Aorta (tissue), 5 donors: Measurements from ENCODE around the gene MATCAP1. TPM values are rescaled to one million over a fixed set of nuclear protein-coding genes. Genes with fewer than 3 reads are reported as not detected.

Experiments
- ATAC-seq: fragments of 200-7000 bp; cut with Tn5 transposase; one replicate; pipeline ENCODE4 v1.9.1; 2022; ENCODE audit warnings: moderate library complexity; ENCODE audit not compliant: low FRiP score
- DNase-seq, 2 donors: peaks; one replicate each; pipeline ENCODE4 v3.0.0-alpha.2; 2020
- H3K27ac ChIP-seq, 2 donors: one replicate each; pipeline ENCODE4 v1.5.1; 2013; ENCODE audit warnings: low read length in 2 of 2, mild to moderate bottlenecking in 2 of 2, moderate library complexity in 2 of 2, control low read depth in 1 of 2, inconsistent platforms in 1 of 2, low read depth in 1 of 2
- H3K27me3 ChIP-seq, 2 donors: one replicate each; pipeline ENCODE4 v1.6.1; 2013; ENCODE audit warnings: control low read depth in 1 of 2, low read length in 1 of 2, mild to moderate bottlenecking in 1 of 2, moderate library complexity in 1 of 2; ENCODE audit not compliant: insufficient read depth in 2 of 2, control insufficient read depth in 1 of 2
- H3K36me3 ChIP-seq, 2 donors: one replicate each; pipeline ENCODE4 v1.6.1; 2013; ENCODE audit warnings: control low read depth in 1 of 2, low read length in 1 of 2, mild to moderate bottlenecking in 1 of 2; ENCODE audit not compliant: insufficient read depth in 2 of 2, control insufficient read depth in 1 of 2
- H3K4me1 ChIP-seq, 2 donors: one replicate each; pipeline ENCODE4 v1.6.1; 2013; ENCODE audit warnings: low read length in 2 of 2, control low read depth in 1 of 2, mild to moderate bottlenecking in 1 of 2, moderate library complexity in 1 of 2; ENCODE audit not compliant: insufficient read depth in 2 of 2, control insufficient read depth in 1 of 2
- H3K4me3 ChIP-seq, 2 donors: one replicate each; pipeline ENCODE4 v1.5.1; 2013; ENCODE audit warnings: low read length in 2 of 2, control low read depth in 1 of 2, mild to moderate bottlenecking in 1 of 2
- H3K9me3 ChIP-seq: one replicate; pipeline ENCODE4 v1.6.1; 2013; ENCODE audit warnings: mild to moderate bottlenecking, low read length; ENCODE audit not compliant: control insufficient read depth
- WGBS, 2 donors: extraction: QIAGEN DNeasy Blood & Tissue Kit; methylation state at CpG; one replicate each; pipeline ENCODE4 v1.1.7; 2013; 5-methylcytosine and 5-hydroxymethylcytosine counted together
- intact Hi-C, 2 donors: fragments of 100-400 bp; cut with DNase I; formaldehyde crosslinking; loops; one replicate each; pipeline versions ENCODE4 v1.14.2 to v1.15.0; 2022
- polyA plus RNA-seq, 2 donors: library from polyadenylated mRNA; stranded (reverse); fragments of 200-250 nt; gene quantifications; one replicate each; pipeline ENCODE4 v1.2.3, GENCODE V29; 2013
- total RNA-seq, 2 donors: library from RNA; stranded (reverse); fragmentation: NEBNext Ultra II Directional; extraction: Animal tissue kit (Norgen Biotek cat#: 25700); gene quantifications; one replicate each; pipeline ENCODE4 v1.2.1, GENCODE V29; 2021
- donor health status: healthy with polysubstance abuse.
- donor health status: Bipolar disorder and iron deficiency.
- donor health status: DM: no; HTN: no; CAD: no.
- donor health status: DM: no; HTN: no; CAD: no.
- donor health status: DM: yes; HTN: yes; CAD: no.

Gene MATCAP1
- total and polyA plus RNA-seq, 4 donors: 3.0 to 45.7 (median 25.9) TPM

DNA sequence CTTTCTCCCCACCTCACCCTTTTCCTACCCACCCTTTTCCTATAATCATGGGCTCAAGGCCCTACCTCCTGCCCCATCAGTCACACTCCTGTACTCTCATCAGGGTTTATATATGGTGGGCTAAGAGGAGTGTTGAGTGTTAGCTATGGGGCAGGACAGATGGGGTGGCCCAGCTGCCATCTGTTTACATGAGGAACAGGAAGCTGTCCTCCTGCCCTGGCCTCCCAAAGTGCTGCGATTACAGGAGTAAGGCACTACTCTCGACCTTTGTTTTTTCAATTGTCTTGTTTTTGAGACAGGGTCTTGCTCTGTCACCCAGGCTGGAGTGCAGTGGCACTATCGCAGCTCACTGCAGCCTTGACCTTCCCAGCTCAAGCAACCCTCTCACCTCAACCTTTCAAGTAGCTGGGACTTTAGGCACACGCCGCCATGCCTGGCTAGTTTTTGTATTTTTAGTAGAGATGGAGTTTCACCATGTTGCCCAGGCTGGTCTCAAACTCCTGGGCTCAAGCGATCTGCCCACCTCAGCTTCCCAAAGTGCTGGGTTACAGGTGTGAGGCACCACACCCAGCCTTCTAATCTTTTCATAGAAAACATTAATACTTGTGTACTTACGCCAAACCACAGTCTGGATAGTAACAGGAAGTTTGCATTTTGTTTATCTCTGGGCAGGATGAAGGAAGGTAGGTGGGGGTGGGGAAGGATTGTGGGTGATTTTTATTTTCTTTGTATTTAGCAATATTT is 25.7 kb downstream of the MATCAP1 start:
- peak in 1 of 2 donors; percentile 25 for DNase-seq

DNA sequence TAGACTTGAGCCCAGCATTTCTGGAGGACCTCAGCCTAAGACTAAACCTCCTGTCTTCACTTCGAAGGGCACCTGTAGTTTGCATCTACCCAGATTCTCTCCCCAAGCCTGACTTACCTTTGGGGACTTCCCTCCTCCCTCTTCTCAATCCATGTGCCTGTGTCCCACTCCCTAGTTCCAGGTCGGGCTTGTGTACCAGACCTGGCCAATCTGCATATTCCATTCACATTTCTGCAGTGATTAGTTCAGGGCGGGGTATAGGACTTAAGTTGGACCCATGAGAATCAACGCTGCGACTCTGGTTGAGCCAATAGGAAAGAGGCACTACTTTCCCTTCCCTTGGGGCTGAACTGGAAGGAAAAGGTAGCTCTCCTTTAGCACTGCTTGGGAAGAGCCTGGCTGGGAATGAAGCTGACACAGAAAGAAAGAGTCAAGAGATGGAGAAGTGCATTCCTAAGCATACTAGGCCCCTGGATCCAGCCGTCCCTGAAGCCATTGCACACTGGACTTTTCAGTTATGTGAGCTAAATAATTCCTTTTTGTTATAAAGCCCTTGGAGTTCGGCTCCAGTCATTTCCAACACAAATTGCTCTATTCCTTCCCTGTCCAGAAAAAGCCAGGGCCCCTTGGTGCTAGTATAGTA is 26.5 kb downstream of the MATCAP1 start:
- 77 to 78% methylated on average over 7 of the region's 7 CpGs for WGBS, 2 donors
- intact Hi-C loops: loop anchor here in 1 of 2 donors (5.0 to 10.0 kb wide), 2 partner anchors 140 to 262 kb away; no protein-coding TSS in a partner anchor
- H3K4me1 ChIP-seq: no peaks in the 10 kb centered on the region

More for the DNA sequence above, 25.7 kb downstream of the MATCAP1 start:
- no peak overlapping the region for H3K4me3 ChIP-seq
- intact Hi-C loops: loop anchor here in 1 of 2 donors (2.0 to 10.0 kb wide), 3 partner anchors 27 to 263 kb away; no protein-coding TSS in a partner anchor
- no peak for ATAC-seq
- H3K27ac ChIP-seq: no peak overlapping the region
- WGBS, 2 donors: 91 to 92% methylated on average over 7 of the region's 7 CpGs
- H3K36me3 ChIP-seq: no peaks in the 10 kb centered on the region
- no peaks in the 10 kb centered on the region for H3K9me3 ChIP-seq
- no peaks in the 10 kb centered on the region for H3K27me3 ChIP-seq
- no peaks in the 10 kb centered on the region for H3K4me1 ChIP-seq

DNA sequence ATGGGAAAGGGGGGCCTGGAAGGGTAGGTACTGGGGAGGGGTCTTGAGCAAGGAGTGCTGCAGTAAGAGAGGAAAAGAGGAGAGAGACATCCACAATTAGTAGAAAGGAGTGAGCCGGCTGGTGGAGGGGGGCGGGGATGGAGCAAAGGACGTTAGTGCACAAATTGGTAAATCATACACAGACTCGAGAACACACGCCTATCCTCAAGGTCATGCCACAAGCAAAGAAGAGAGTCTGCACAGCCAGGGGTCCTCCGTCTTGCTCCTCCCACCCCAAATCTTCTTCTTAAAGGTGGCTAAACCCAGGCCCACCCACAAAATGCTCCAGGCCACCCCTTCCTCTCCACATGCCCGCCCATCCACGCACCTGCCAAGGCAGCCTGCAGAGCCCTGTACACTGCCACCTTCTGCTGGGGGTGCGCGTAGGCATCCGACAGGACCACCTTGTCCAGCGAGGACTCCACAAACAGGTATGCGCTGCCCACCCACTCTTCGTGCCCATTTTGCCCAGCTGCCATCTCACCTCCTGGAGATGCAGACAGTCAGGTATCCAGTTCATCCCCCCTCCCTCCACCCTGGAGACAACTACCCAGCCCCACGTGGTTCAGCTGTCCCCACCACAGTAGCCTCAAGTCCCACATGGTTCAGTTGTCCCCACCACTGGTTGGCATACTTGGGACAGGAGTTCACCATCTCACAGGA is 27.5 kb downstream of the MATCAP1 start:
- ATAC-seq (no peak), DNase-seq (peak in 1 of 2 donors; percentile 36)
- Histone ChIP-seq H3K9me3 (no peaks in the 10 kb centered on the region), H3K36me3 (no peaks in the 10 kb centered on the region), H3K4me1 (no peaks in the 10 kb centered on the region), H3K4me3 (no peak overlapping the region), H3K27ac (no peak overlapping the region), H3K27me3 (no peaks in the 10 kb centered on the region)
- intact Hi-C loops: loop anchor here in 1 of 2 donors (5.0 to 10.0 kb wide), 2 partner anchors 139 to 261 kb away; no protein-coding TSS in a partner anchor
- 75 to 76% methylated on average over 15 of the region's 15 CpGs for WGBS, 2 donors

More for the DNA sequence above, 26.5 kb downstream of the MATCAP1 start:
- DNase-seq: no peak
- H3K36me3 ChIP-seq: no peaks in the 10 kb centered on the region
- no peaks in the 10 kb centered on the region for H3K9me3 ChIP-seq
- ATAC-seq: no peak
- H3K4me3 ChIP-seq: no peak overlapping the region
- H3K27me3 ChIP-seq: no peaks in the 10 kb centered on the region
- no peak overlapping the region for H3K27ac ChIP-seq

DNA sequence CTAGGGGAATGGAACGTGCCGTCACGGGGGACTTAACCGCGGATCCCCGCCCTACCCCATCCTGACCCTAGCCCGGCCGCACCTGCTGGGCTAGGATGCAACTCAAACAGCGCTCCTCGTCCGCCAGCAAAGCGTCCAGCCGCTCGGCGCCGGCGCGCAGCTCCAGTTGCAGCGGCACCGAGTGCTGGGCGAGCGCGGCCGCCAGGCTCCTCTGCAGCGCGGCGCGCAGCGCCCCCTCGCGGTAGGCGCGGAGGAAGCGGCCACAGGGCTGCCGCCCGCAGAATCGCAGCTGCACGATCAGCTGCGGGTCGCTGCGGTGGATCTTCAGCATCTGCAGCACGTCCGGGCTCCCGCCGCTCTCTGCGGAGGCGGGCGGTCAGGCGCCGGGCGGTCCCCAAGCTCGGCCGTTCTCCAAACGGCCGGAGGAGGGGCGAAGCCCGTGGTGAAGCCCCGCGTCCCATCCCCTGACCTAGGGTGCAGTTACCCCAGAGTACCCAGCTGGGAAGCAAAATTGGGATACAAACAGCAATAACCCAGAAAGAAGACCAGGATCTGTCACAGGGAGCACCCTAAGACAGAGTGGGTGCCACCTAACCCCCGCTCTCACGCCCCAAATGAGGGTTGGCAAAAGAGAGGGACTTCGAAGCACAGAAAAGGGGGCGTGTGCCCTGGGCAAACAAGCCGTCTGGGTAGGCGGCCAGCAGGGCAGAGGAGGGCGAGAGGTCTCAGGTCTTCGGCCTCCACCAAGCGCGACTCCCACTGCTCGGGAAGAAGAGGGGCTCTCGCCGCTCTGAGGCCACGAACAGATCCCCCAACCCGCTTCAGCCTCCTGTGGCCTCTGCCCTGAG is 28.2 kb downstream of the MATCAP1 start:
- Histone ChIP-seq H3K36me3 (no peaks in the 10 kb centered on the region), H3K27me3 (no peaks in the 10 kb centered on the region), H3K4me3 (no peak overlapping the region), H3K4me1 (no peaks in the 10 kb centered on the region), H3K9me3 (no peaks in the 10 kb centered on the region), H3K27ac (no peak overlapping the region)
- DNase-seq (peak; percentile 77 to 92), ATAC-seq (peak; percentile 86)
- intact Hi-C loops: loop anchor here (1.0 to 10.0 kb wide), 4 partner anchors 138 to 261 kb away; no protein-coding TSS in a partner anchor
- WGBS, 2 donors: 10 to 12% methylated on average over 68 to 74 of the region's 74 CpGs

DNA sequence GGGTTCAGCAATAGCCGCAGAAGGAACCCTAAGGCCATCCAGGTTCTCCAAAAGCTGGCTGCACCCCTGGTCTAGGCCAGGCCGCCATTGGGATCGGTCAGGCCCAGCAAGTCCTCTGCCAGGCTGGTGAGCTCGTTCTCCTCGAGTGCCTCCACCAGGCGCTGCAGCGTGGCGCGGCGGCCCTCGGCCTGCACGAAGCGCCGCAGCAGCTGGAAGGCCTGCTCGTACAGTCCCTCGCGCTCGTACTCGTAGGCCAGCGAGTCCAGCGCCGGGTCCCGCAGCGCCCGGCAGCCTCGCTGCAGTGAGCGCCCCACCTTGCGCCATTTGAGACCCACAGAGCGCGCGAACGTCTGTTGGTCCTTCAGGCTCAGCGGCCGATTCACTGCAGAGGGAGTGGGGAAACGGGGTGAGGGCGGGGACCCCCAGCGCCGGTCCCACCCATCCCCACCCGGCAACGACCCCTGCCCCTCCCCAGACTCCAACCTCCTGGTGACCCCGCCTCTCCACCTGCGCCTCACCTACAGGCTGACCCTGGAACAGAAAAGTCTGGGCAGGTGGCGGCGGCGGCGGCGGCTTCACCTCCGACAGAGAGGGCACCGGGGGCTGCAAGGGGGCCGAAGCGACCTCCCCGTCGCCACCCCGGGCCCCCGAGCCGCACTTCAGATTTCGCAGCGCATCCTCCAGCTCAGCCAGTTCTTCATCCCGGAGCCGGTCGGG is 29.0 kb downstream of the MATCAP1 start:
- 37 to 38% methylated on average over 52 to 61 of the region's 61 CpGs for WGBS, 2 donors
- H3K27ac ChIP-seq: no peak overlapping the region

DNA sequence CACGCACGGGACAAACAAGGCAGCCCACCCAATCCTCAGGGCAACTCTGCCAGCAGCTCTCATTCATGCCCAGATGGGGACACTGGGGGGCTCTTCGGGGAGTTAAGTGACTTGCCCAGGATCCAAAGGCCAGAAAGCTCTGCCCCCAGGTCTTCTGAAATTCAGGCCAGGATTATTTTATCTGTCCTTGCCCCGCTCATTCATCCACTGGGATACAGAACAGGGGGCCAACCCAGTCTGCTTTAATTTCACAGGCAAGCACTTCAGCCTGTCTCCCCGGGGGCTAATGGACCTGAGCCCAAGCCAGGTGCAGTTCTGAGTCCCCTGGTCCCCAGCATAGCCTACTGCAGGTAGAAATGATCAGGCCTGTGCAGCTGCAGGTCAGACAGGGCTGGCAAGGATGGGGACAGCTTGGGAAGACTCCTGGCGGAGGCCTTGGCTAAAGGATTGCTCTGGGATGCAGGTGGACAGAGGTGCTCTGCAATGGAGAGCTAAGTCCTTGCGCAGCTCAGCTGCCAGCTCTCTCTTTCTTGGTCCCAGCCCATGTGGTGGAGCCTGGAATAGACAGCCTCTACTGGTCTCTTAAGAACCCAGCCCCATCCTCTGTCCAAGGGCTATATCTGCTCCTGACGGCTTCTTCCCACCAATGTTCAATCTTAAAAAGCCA is 32.2 kb downstream of the MATCAP1 start:
- Histone ChIP-seq H3K9me3 (no peaks in the 10 kb centered on the region), H3K27me3 (no peaks in the 10 kb centered on the region), H3K4me1 (no peaks in the 10 kb centered on the region), H3K36me3 (no peaks in the 10 kb centered on the region), H3K27ac (no peak overlapping the region), H3K4me3 (no peak overlapping the region)
- intact Hi-C loops: loop anchor here (5.0 to 10.0 kb wide), 3 partner anchors 44 to 257 kb away; partner anchors contain the start of gene PHAF1 (in 1 of the 2)
- ATAC-seq (no peak), DNase-seq (peak in 1 of 2 donors; percentile 70)
- 53% methylated on average over 8 of the region's 8 CpGs for WGBS, 2 donors

More for the DNA sequence above, 29.0 kb downstream of the MATCAP1 start:
- intact Hi-C loops: loop anchor here (1.0 to 10.0 kb wide), 6 partner anchors 47 to 260 kb away; partner anchors contain the start of gene PHAF1 (in 1 of the 2)
- Histone ChIP-seq H3K4me3 (no peak overlapping the region), H3K27me3 (no peaks in the 10 kb centered on the region), H3K4me1 (no peaks in the 10 kb centered on the region), H3K9me3 (no peaks in the 10 kb centered on the region), H3K36me3 (no peaks in the 10 kb centered on the region)
- ATAC-seq (no peak), DNase-seq (peak in 1 of 2 donors; percentile 43)

DNA sequence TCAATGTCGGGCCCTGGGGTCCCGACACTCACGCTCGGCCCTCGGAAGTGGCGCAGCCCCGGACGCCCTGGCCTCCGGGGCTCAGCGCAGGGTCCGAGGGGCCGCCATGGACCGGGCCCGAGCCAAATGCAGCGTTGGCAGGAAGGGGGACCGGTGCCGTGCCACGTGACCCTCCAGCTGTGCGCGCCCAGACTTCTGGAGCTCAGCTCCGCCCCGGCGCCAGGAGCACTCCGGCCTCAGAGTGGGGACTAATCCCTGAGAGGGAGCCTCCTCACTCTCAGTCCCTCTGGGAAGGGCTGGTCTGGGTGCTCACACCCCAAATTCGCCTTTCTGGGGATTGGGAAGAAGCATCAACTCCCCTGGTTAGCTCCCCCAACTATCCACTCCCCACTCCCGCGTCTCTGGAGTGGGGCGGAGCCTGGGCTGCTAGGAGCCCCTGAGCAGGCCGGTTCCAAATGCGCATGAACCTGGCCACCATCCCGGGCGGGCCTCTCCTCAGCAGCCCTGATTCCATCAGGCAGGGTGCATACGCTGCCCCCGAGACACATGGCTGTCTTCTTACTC is 32.8 kb downstream of the MATCAP1 start, which contains the start of gene B3GNT9:
TSS of gene B3GNT9 (minus strand) at position 166 of the 564 bp plus-strand sequence. CDS start 513 bp downstream, outside the sequence.
- H3K27ac ChIP-seq: peak within 1 kb of the TSS in 1 of 2 donors; percentile 41
- no peaks in the 10 kb centered on the region for H3K27me3 ChIP-seq
- DNase-seq (peak; percentile 89 to 93), ATAC-seq (peak; percentile 88)
- no peaks in the 10 kb centered on the region for H3K9me3 ChIP-seq
- 0% methylated on average over 34 of the region's 34 CpGs for WGBS, 2 donors
- H3K4me1 ChIP-seq: no peaks in the 10 kb centered on the region
- peak within 1 kb of the TSS; percentile 49 to 59 for H3K4me3 ChIP-seq
- intact Hi-C loops: loop anchor here (5.0 to 10.0 kb wide), 3 partner anchors 44 to 256 kb away; partner anchors contain the start of gene PHAF1 (in 1 of the 2)
- no peaks in the 10 kb centered on the region for H3K36me3 ChIP-seq
